ENCODE measurements around the gene METRN.

The METRN gene

GRCh38 chr16:693766-694165, 21.2 kb upstream of the METRN start:
- Histone ChIP-seq H3K9me3 (ENCODE audit: control insufficient read depth, low read length) (no peaks in the 10 kb centered on the region), H3K27ac (ENCODE audit: insufficient read depth, low read length, poor library complexity, severe bottlenecking) (no peak overlapping the region), H3K27me3 (replicated peaks; ENCODE audit: control insufficient read depth, insufficient read depth, low read length, poor library complexity, severe bottlenecking) (no peaks in the 10 kb centered on the region), H3K36me3 (ENCODE audit: control insufficient read depth, insufficient read depth, low read length) (no peaks in the 10 kb centered on the region), H3K4me3 (ENCODE audit: insufficient read depth, low read depth, low read length, poor library complexity, severe bottlenecking) (no peak overlapping the region), H3K4me1 (ENCODE audit: control insufficient read depth, insufficient read depth, low read length, poor library complexity, severe bottlenecking) (peaks cover 38% of the 10 kb centered on the region)
- DNase-seq: no peak

- H3K4me1 ChIP-seq (ENCODE audit: control insufficient read depth, insufficient read depth, low read length, poor library complexity, severe bottlenecking): peaks cover 39% of the 10 kb centered on the region
- H3K27me3 ChIP-seq (replicated peaks; ENCODE audit: control insufficient read depth, insufficient read depth, low read length, poor library complexity, severe bottlenecking): no peaks in the 10 kb centered on the region
- no peaks in the 10 kb centered on the region for H3K9me3 ChIP-seq (ENCODE audit: control insufficient read depth, low read length)
- H3K36me3 ChIP-seq (ENCODE audit: control insufficient read depth, insufficient read depth, low read length): no peaks in the 10 kb centered on the region
- H3K4me3 ChIP-seq (ENCODE audit: insufficient read depth, low read depth, low read length, poor library complexity, severe bottlenecking): peak overlapping the region; percentile 62
- peak overlapping the region; percentile 62 for H3K27ac ChIP-seq (ENCODE audit: insufficient read depth, low read length, poor library complexity, severe bottlenecking)
- no peak for DNase-seq
These were observed 20.6 kb upstream of the METRN start for GRCh38 chr16:694187-694862.

- Histone ChIP-seq H3K4me3 (ENCODE audit: insufficient read depth, low read depth, low read length, poor library complexity, severe bottlenecking) (peak overlapping the region; percentile 62), H3K36me3 (ENCODE audit: control insufficient read depth, insufficient read depth, low read length) (no peaks in the 10 kb centered on the region), H3K4me1 (ENCODE audit: control insufficient read depth, insufficient read depth, low read length, poor library complexity, severe bottlenecking) (peaks cover 39% of the 10 kb centered on the region), H3K27ac (ENCODE audit: insufficient read depth, low read length, poor library complexity, severe bottlenecking) (peak overlapping the region; percentile 62), H3K9me3 (ENCODE audit: control insufficient read depth, low read length) (no peaks in the 10 kb centered on the region), H3K27me3 (replicated peaks; ENCODE audit: control insufficient read depth, insufficient read depth, low read length, poor library complexity, severe bottlenecking) (no peaks in the 10 kb centered on the region)
- DNase-seq: peak in 1 of 3 donors; percentile 46
These were observed 20.0 kb upstream of the METRN start for GRCh38 chr16:694863-695354.

GRCh38 chr16:695355-696089, 19.4 kb upstream of the METRN start:
- no peak overlapping the region for H3K27ac ChIP-seq (ENCODE audit: insufficient read depth, low read length, poor library complexity, severe bottlenecking)

GRCh38 chr16:698911-699671, 15.8 kb upstream of the METRN start:
- no peaks in the 10 kb centered on the region for H3K9me3 ChIP-seq (ENCODE audit: control insufficient read depth, low read length)
- peak overlapping the region; percentile 17 for H3K4me3 ChIP-seq (ENCODE audit: insufficient read depth, low read depth, low read length, poor library complexity, severe bottlenecking)
- no peak overlapping the region for H3K27ac ChIP-seq (ENCODE audit: insufficient read depth, low read length, poor library complexity, severe bottlenecking)
- no peaks in the 10 kb centered on the region for H3K36me3 ChIP-seq (ENCODE audit: control insufficient read depth, insufficient read depth, low read length)
- H3K27me3 ChIP-seq (replicated peaks; ENCODE audit: control insufficient read depth, insufficient read depth, low read length, poor library complexity, severe bottlenecking): peaks cover 26% of the 10 kb centered on the region
- no peak for DNase-seq
- peaks cover 54% of the 10 kb centered on the region for H3K4me1 ChIP-seq (ENCODE audit: control insufficient read depth, insufficient read depth, low read length, poor library complexity, severe bottlenecking)

More at GRCh38 chr16:695355-696089, 19.4 kb upstream of the METRN start:
- DNase-seq: peak; percentile 26 to 56 (median 55)
- Histone ChIP-seq H3K9me3 (ENCODE audit: control insufficient read depth, low read length) (no peaks in the 10 kb centered on the region), H3K36me3 (ENCODE audit: control insufficient read depth, insufficient read depth, low read length) (no peaks in the 10 kb centered on the region), H3K27me3 (replicated peaks; ENCODE audit: control insufficient read depth, insufficient read depth, low read length, poor library complexity, severe bottlenecking) (no peaks in the 10 kb centered on the region), H3K4me3 (ENCODE audit: insufficient read depth, low read depth, low read length, poor library complexity, severe bottlenecking) (peak overlapping the region; percentile 63), H3K4me1 (ENCODE audit: control insufficient read depth, insufficient read depth, low read length, poor library complexity, severe bottlenecking) (peaks cover 42% of the 10 kb centered on the region)

- Histone ChIP-seq H3K9me3 (ENCODE audit: control insufficient read depth, low read length) (no peaks in the 10 kb centered on the region), H3K36me3 (ENCODE audit: control insufficient read depth, insufficient read depth, low read length) (no peaks in the 10 kb centered on the region), H3K27ac (ENCODE audit: insufficient read depth, low read length, poor library complexity, severe bottlenecking) (no peak overlapping the region), H3K27me3 (replicated peaks; ENCODE audit: control insufficient read depth, insufficient read depth, low read length, poor library complexity, severe bottlenecking) (peaks cover 37% of the 10 kb centered on the region), H3K4me3 (ENCODE audit: insufficient read depth, low read depth, low read length, poor library complexity, severe bottlenecking) (no peak overlapping the region), H3K4me1 (ENCODE audit: control insufficient read depth, insufficient read depth, low read length, poor library complexity, severe bottlenecking) (peaks cover 43% of the 10 kb centered on the region)
- no peak for DNase-seq
These were observed 14.0 kb upstream of the METRN start for GRCh38 chr16:700684-701584.

- H3K4me1 ChIP-seq (ENCODE audit: control insufficient read depth, insufficient read depth, low read length, poor library complexity, severe bottlenecking): peaks cover 45% of the 10 kb centered on the region
- peaks cover 50% of the 10 kb centered on the region for H3K27me3 ChIP-seq (replicated peaks; ENCODE audit: control insufficient read depth, insufficient read depth, low read length, poor library complexity, severe bottlenecking)
- no peak overlapping the region for H3K27ac ChIP-seq (ENCODE audit: insufficient read depth, low read length, poor library complexity, severe bottlenecking)
- H3K4me3 ChIP-seq (ENCODE audit: insufficient read depth, low read depth, low read length, poor library complexity, severe bottlenecking): no peak overlapping the region
- H3K9me3 ChIP-seq (ENCODE audit: control insufficient read depth, low read length): no peaks in the 10 kb centered on the region
- DNase-seq: no peak
- no peaks in the 10 kb centered on the region for H3K36me3 ChIP-seq (ENCODE audit: control insufficient read depth, insufficient read depth, low read length)
These were observed 12.6 kb upstream of the METRN start for GRCh38 chr16:702341-702740.

- Histone ChIP-seq H3K4me1 (ENCODE audit: control insufficient read depth, insufficient read depth, low read length, poor library complexity, severe bottlenecking) (peaks cover 45% of the 10 kb centered on the region), H3K27me3 (replicated peaks; ENCODE audit: control insufficient read depth, insufficient read depth, low read length, poor library complexity, severe bottlenecking) (peaks cover 52% of the 10 kb centered on the region), H3K36me3 (ENCODE audit: control insufficient read depth, insufficient read depth, low read length) (no peaks in the 10 kb centered on the region), H3K4me3 (ENCODE audit: insufficient read depth, low read depth, low read length, poor library complexity, severe bottlenecking) (no peak overlapping the region), H3K27ac (ENCODE audit: insufficient read depth, low read length, poor library complexity, severe bottlenecking) (no peak overlapping the region), H3K9me3 (ENCODE audit: control insufficient read depth, low read length) (no peaks in the 10 kb centered on the region)
- DNase-seq: no peak
These were observed 11.5 kb upstream of the METRN start for GRCh38 chr16:703406-703805.

- Histone ChIP-seq H3K27me3 (replicated peaks; ENCODE audit: control insufficient read depth, insufficient read depth, low read length, poor library complexity, severe bottlenecking) (peaks cover 55% of the 10 kb centered on the region), H3K4me1 (ENCODE audit: control insufficient read depth, insufficient read depth, low read length, poor library complexity, severe bottlenecking) (peaks cover 43% of the 10 kb centered on the region), H3K4me3 (ENCODE audit: insufficient read depth, low read depth, low read length, poor library complexity, severe bottlenecking) (no peak overlapping the region), H3K27ac (ENCODE audit: insufficient read depth, low read length, poor library complexity, severe bottlenecking) (no peak overlapping the region), H3K36me3 (ENCODE audit: control insufficient read depth, insufficient read depth, low read length) (no peaks in the 10 kb centered on the region), H3K9me3 (ENCODE audit: control insufficient read depth, low read length) (no peaks in the 10 kb centered on the region)
- DNase-seq: no peak
These were observed 10.9 kb upstream of the METRN start for GRCh38 chr16:704047-704446.

Data from effector memory CD4-positive, alpha-beta T cell (primary cell).